SK-N-SH (cell line): Measurements from ENCODE around the gene NAPA. TPM values are rescaled to one million over a fixed set of nuclear protein-coding genes. Genes with fewer than 3 reads are reported as not detected.

Experiments
- CTCF ChIA-PET: fragments of 300-600, 350-600 bp; formaldehyde crosslinking; extraction: SDS; loops from one replicate; lab custom pipeline; 2021; lab: Yijun Ruan, JAX
- POLR2A ChIA-PET: fragments of 350-600 bp; sonication (Branson Sonifier 250); formaldehyde crosslinking; extraction: SDS; loops from one replicate; lab custom pipeline; 2020; ENCODE audit warnings: antibody characterized with exemption, inconsistent platforms; lab: Yijun Ruan, JAX
- DNase-seq: peaks from one replicate; pipeline ENCODE4 v3.0.0; 2012
- H2AFZ ChIP-seq: fragments of 200-600 bp; sonication (generic); 2 replicates; pipeline ENCODE4 v1.8.1; 2016; ENCODE audit warnings: antibody characterized with exemption, mild to moderate bottlenecking, low read depth
- H3F3A ChIP-seq: fragments of 200-600 bp; sonication (generic); replicated peaks from 2 replicates; pipeline ENCODE3; 2016; ENCODE audit warnings: antibody characterized with exemption, mild to moderate bottlenecking; ENCODE audit not compliant: insufficient read depth
- H3K27ac ChIP-seq, 2 experiments: fragments of 200-500 bp in 1 of 2; fragments of 200-600 bp in 1 of 2; sonication (Bioruptor generic) in 1 of 2; sonication (generic), shearing (Covaris generic) in 1 of 2; 2 replicates each; pipeline versions ENCODE4 v1.5.1 to v1.6.1; 2014 to 2016; ENCODE audit warnings: low read depth in 2 of 2, inconsistent platforms in 1 of 2, low read length in 1 of 2, mild to moderate bottlenecking in 1 of 2, mixed read lengths in 1 of 2
- H3K27me3 ChIP-seq: fragments of 200-600 bp; sonication (generic), shearing (Covaris generic); 2 replicates; pipeline ENCODE4 v1.6.1; 2016; ENCODE audit warnings: mixed run types; ENCODE audit not compliant: insufficient read depth
- H3K36me3 ChIP-seq, 2 experiments: fragments of 200-500 bp in 1 of 2; fragments of 200-600 bp in 1 of 2; sonication (Bioruptor generic) in 1 of 2; sonication (generic) in 1 of 2; replicated peaks in 1 of 2; 2 replicates each; pipeline versions ENCODE3 to v1.5.1; 2014 to 2016; ENCODE audit warnings: low read length in 1 of 2, mild to moderate bottlenecking in 1 of 2; ENCODE audit not compliant: insufficient read depth in 2 of 2, control insufficient read depth in 1 of 2
- H3K4me1 ChIP-seq, 2 experiments: fragments of 200-500 bp in 1 of 2; fragments of 200-600 bp in 1 of 2; sonication (Bioruptor generic) in 1 of 2; sonication (generic), shearing (Covaris generic) in 1 of 2; 2 replicates each; pipeline versions ENCODE4 v1.5.1 to v1.6.1; 2014 to 2016; ENCODE audit warnings: low read depth in 1 of 2, low read length in 1 of 2, mixed run types in 1 of 2; ENCODE audit not compliant: insufficient read depth in 2 of 2, control insufficient read depth in 1 of 2
- H3K4me2 ChIP-seq: fragments of 200-600 bp; sonication (generic), shearing (Covaris generic); 2 replicates; pipeline ENCODE4 v1.6.1; 2017; ENCODE audit warnings: mixed run types
- H3K4me3 ChIP-seq, 2 experiments: fragments of 200-500 bp in 1 of 2; fragments of 200-600 bp in 1 of 2; sonication (Bioruptor generic) in 1 of 2; sonication (generic), shearing (Covaris generic) in 1 of 2; 2 replicates each; pipeline versions ENCODE4 v1.5.1 to v1.8.1; 2014 to 2016; ENCODE audit warnings: low read depth in 2 of 2, inconsistent platforms in 1 of 2, low read length in 1 of 2, mild to moderate bottlenecking in 1 of 2, mixed read lengths in 1 of 2, moderate library complexity in 1 of 2
- H3K79me2 ChIP-seq: fragments of 200-600 bp; sonication (generic); 2 replicates; pipeline ENCODE4 v1.8.1; 2017; ENCODE audit warnings: mild to moderate bottlenecking; ENCODE audit not compliant: insufficient read depth
- H3K9ac ChIP-seq: fragments of 200-600 bp; sonication (generic); 2 replicates; pipeline ENCODE4 v1.6.1; 2017; ENCODE audit warnings: mixed run types
- H3K9me2 ChIP-seq: fragments of 200-600 bp; sonication (generic); 2 replicates; pipeline ENCODE4 v1.6.1; 2017; ENCODE audit warnings: mixed run types
- H3K9me3 ChIP-seq: fragments of 200-600 bp; sonication (generic); 2 replicates; pipeline ENCODE4 v1.6.1; 2017; ENCODE audit warnings: mixed run types, mild to moderate bottlenecking, moderate library complexity
- H4K20me1 ChIP-seq: fragments of 200-600 bp; sonication (generic); 2 replicates; pipeline ENCODE4 v1.6.1; 2017; ENCODE audit warnings: mild to moderate bottlenecking, mixed run types; ENCODE audit not compliant: insufficient read depth
- EP300 ChIP-seq, 2 experiments: IDR thresholded peaks; 2 replicates each; pipeline versions ENCODE4 v1.4.0 to v1.6.1; 2012; ENCODE audit warnings: borderline replicate concordance in 1 of 2, low read depth in 1 of 2, low read length in 1 of 2
- FOSL2 ChIP-seq: IDR thresholded peaks from 2 replicates; pipeline ENCODE4 v1.4.0; 2012; ENCODE audit warnings: low read depth, mild to moderate bottlenecking, moderate library complexity, borderline replicate concordance
- GABPA ChIP-seq: IDR thresholded peaks from 2 replicates; pipeline ENCODE4 v1.4.0; 2012; ENCODE audit warnings: low read depth, mild to moderate bottlenecking
- JUND ChIP-seq: IDR thresholded peaks from 2 replicates; pipeline ENCODE4 v1.4.0; 2012
- MEF2A ChIP-seq: IDR thresholded peaks from 2 replicates; pipeline ENCODE4 v1.4.0; 2012; ENCODE audit warnings: low read depth, borderline replicate concordance
- POLR2AphosphoS5 ChIP-seq: IDR thresholded peaks from 2 replicates; pipeline ENCODE4 v1.6.1; 2012; ENCODE audit warnings: low read depth, low read length
- RAD21 ChIP-seq: IDR thresholded peaks from 2 replicates; pipeline ENCODE4 v1.6.1; 2012; ENCODE audit warnings: mild to moderate bottlenecking, low read length
- RXRA ChIP-seq: IDR thresholded peaks from 2 replicates; pipeline ENCODE4 v1.4.0; 2012; ENCODE audit warnings: low read depth, mild to moderate bottlenecking, borderline replicate concordance
- SIN3A ChIP-seq: IDR thresholded peaks from 2 replicates; pipeline ENCODE4 v1.6.1; 2012; ENCODE audit warnings: low read depth, mild to moderate bottlenecking, low read length, moderate library complexity, borderline replicate concordance
- SMC3 ChIP-seq: IDR thresholded peaks from 2 replicates; pipeline ENCODE4 v1.6.1; 2012; ENCODE audit warnings: low read depth, low read length, improper control_type of control experiment
- TCF12 ChIP-seq: IDR thresholded peaks from 2 replicates; pipeline ENCODE4 v1.4.0; 2012
- TEAD4 ChIP-seq: IDR thresholded peaks from 2 replicates; pipeline ENCODE4 v1.4.0; 2012; ENCODE audit warnings: mild to moderate bottlenecking, borderline replicate concordance; ENCODE audit not compliant: insufficient read depth
- WGBS: methylation state at CpG from one replicate; pipeline ENCODE4 v1.1.6; 2017; ENCODE audit warnings: low lambda C conversion rate; 5-methylcytosine and 5-hydroxymethylcytosine counted together
- polyA plus RNA-seq, 3 experiments: library from polyadenylated mRNA; depleted of rRNA; stranded (reverse); fragments of >200 nt; gene quantifications; 2 replicates each; pipeline ENCODE4 v1.2.3, GENCODE V29; 2012
- TF ChIP-seq, protein P1 (sequence below): fragments of 150-350 bp; IDR thresholded peaks from 2 replicates; pipeline ENCODE4 v1.6.1; 2016; ENCODE audit warnings: mild to moderate bottlenecking, low read depth, low read length
- TF ChIP-seq, protein P2 (sequence below): fragments of 150-350 bp; IDR thresholded peaks from 2 replicates; pipeline ENCODE4 v1.6.1; 2017; ENCODE audit warnings: antibody characterized with exemption, low read length, low read depth, borderline replicate concordance
- TF ChIP-seq, protein P3 (sequence below): IDR thresholded peaks from 2 replicates; pipeline ENCODE4 v1.4.0; 2012; ENCODE audit warnings: low read depth, borderline replicate concordance

Gene NAPA
- polyA plus RNA-seq, 1 of the 3 experiments (the other 2 are of a cell fraction) = 84.1 TPM

DNA sequence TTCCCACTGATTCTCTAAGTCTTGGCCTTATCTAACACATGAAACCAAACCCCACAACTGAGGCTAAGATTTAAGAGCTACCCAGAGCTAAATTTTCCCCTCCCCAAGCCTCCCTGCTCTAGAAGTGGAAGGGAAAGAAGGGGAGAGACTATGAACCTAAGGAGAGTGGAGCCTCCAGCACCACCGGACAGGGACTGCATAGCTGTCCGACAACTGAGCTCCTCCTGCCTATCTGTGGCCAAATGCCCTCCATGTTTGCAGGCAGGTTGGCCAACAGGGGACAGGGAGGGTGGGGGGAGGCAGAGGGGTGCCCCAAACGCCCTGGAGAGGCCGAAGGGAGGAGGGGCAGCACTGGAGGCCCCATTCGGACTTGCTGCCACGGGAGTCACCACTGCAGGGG, 6.0 kb upstream of the NAPA start:
- 70% methylated on average over 5 of the region's 6 CpGs for WGBS
- H3K9me3 ChIP-seq = no peaks in the 10 kb centered on the region
- POLR2A ChIA-PET = no interaction called here
- H3K9ac ChIP-seq = no peak overlapping the region
- H3K4me3 ChIP-seq = no peak overlapping the region
- H2AFZ ChIP-seq = no peak overlapping the region
- peaks cover 0 to 3% of the 10 kb centered on the region in 2 experiments; a peak in 1 of 4 replicates for H3K4me1 ChIP-seq
- H3K27ac ChIP-seq = no peak overlapping the region
- H3K79me2 ChIP-seq = no peaks in the 10 kb centered on the region
- no peak for DNase-seq
- no peaks in the 10 kb centered on the region for H3K27me3 ChIP-seq
- H3K9me2 ChIP-seq = no peaks in the 10 kb centered on the region
- H3F3A ChIP-seq = no peaks in the 10 kb centered on the region
- no peak overlapping the region for H3K4me2 ChIP-seq
- no peaks in the 10 kb centered on the region for H4K20me1 ChIP-seq
- CTCF ChIA-PET = interaction anchor here (0.8 to 9.2 kb wide), 7 partner anchors 25 to 186 kb away, joined by 3 to 81 read pairs (median 3); partner anchors contain the start of gene KPTN
- no peaks in the 10 kb centered on the region for H3K36me3 ChIP-seq
- no peak for TF ChIP-seq SIN3A
- TF ChIP-seq TEAD4 = no peak
- no peak for TF ChIP-seq SMC3
- TF ChIP-seq JUND = no peak
- TF ChIP-seq RAD21 = no peak
- TF ChIP-seq EP300 (IDR thresholded peaks at IDR 0.05; ENCODE audit: borderline replicate concordance in 1 of 2, low read depth in 1 of 2, low read length in 1 of 2) = no peak

DNA sequence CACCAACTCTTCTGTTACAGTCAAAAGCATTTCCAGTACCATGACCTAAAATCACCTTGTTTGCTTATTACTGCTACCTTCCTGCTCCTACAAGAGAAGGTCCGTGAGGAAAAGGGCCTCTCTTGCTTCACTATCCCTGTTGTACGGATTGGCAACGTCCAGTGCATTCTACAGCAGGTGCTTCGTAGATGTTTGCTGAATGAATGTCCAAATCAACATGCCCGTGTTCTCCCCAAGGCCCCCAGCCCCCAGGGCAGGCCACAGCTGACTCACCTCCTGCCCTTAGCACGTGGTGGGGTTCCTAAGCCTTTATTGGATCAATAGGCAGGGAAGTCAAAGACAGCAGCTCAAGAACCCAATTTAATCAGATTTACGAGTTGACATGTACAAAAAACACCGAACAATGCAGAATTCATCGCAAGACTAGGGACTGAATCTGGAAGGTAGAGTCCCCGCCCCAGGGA, 5.5 kb upstream of the NAPA start:
- 70% methylated on average over 10 of the region's 10 CpGs for WGBS
- H3K36me3 ChIP-seq = no peaks in the 10 kb centered on the region
- CTCF ChIA-PET = interaction anchor here (1.0 to 9.2 kb wide), 3 partner anchors 29 to 178 kb away, joined by 3 to 81 read pairs (median 4); no protein-coding TSS in a partner anchor

More for the DNA sequence above, 5.5 kb upstream of the NAPA start:
- POLR2A ChIA-PET = no interaction called here
- Histone ChIP-seq H3K4me2 (no peak overlapping the region), H3K79me2 (no peaks in the 10 kb centered on the region), H3F3A (no peaks in the 10 kb centered on the region), H3K9ac (no peak overlapping the region), H3K9me2 (no peaks in the 10 kb centered on the region), H3K27me3 (no peaks in the 10 kb centered on the region), H3K4me1 (peaks cover 0 to 3% of the 10 kb centered on the region in 2 experiments; a peak in 1 of 4 replicates), H3K27ac (no peak overlapping the region), H4K20me1 (no peaks in the 10 kb centered on the region), H3K9me3 (no peaks in the 10 kb centered on the region)
- TF ChIP-seq GABPA (no peak), MEF2A (no peak), RXRA (no peak), SMC3 (no peak), FOSL2 (no peak), TEAD4 (no peak), RAD21 (no peak), SIN3A (no peak), POLR2AphosphoS5 (no peak), TCF12 (no peak)
- TF ChIP-seq, protein P1, sequence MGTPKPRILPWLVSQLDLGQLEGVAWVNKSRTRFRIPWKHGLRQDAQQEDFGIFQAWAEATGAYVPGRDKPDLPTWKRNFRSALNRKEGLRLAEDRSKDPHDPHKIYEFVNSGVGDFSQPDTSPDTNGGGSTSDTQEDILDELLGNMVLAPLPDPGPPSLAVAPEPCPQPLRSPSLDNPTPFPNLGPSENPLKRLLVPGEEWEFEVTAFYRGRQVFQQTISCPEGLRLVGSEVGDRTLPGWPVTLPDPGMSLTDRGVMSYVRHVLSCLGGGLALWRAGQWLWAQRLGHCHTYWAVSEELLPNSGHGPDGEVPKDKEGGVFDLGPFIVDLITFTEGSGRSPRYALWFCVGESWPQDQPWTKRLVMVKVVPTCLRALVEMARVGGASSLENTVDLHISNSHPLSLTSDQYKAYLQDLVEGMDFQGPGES = no peak
- TF ChIP-seq, protein P2, sequence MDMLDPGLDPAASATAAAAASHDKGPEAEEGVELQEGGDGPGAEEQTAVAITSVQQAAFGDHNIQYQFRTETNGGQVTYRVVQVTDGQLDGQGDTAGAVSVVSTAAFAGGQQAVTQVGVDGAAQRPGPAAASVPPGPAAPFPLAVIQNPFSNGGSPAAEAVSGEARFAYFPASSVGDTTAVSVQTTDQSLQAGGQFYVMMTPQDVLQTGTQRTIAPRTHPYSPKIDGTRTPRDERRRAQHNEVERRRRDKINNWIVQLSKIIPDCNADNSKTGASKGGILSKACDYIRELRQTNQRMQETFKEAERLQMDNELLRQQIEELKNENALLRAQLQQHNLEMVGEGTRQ = no peak
- TF ChIP-seq, protein P3, sequence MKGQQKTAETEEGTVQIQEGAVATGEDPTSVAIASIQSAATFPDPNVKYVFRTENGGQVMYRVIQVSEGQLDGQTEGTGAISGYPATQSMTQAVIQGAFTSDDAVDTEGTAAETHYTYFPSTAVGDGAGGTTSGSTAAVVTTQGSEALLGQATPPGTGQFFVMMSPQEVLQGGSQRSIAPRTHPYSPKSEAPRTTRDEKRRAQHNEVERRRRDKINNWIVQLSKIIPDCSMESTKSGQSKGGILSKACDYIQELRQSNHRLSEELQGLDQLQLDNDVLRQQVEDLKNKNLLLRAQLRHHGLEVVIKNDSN = no peak
- TF ChIP-seq, all 33 proteins: peak for 0
- Histone ChIP-seq H3K4me3 (no peak overlapping the region), H2AFZ (no peak overlapping the region)
- no peak for DNase-seq
